Lower lobe of right lung (tissue), 2 donors: ENCODE results near the gene NEUROG1. TPM values are rescaled to one million over a fixed set of nuclear protein-coding genes. Genes with fewer than 3 reads are reported as not detected.

Source experiments
- ATAC-seq, 2 donors: fragments of 200-7000 bp; cut with Tn5 transposase; one replicate each; pipeline ENCODE4 v1.9.1; 2020 to 2022; ENCODE audit warnings: mild to moderate bottlenecking in 2 of 2, moderate library complexity in 2 of 2
- DNase-seq: peaks from one replicate; pipeline ENCODE4 v3.0.0-alpha.2; 2020
- H3K27ac ChIP-seq: fragments of 200-600 bp; one replicate; pipeline ENCODE4 v1.8.0; 2022
- H3K27me3 ChIP-seq: fragments of 200-600 bp; one replicate; pipeline ENCODE4 v1.8.0; 2022; ENCODE audit warnings: low read depth
- H3K36me3 ChIP-seq: fragments of 200-600 bp; one replicate; pipeline ENCODE4 v1.8.0; 2022; ENCODE audit warnings: mild to moderate bottlenecking
- H3K4me1 ChIP-seq: fragments of 200-600 bp; one replicate; pipeline ENCODE4 v1.8.0; 2022
- H3K4me3 ChIP-seq: fragments of 200-600 bp; one replicate; pipeline ENCODE4 v1.8.0; 2022; ENCODE audit warnings: mild to moderate bottlenecking
- H3K9me3 ChIP-seq: fragments of 200-600 bp; one replicate; pipeline ENCODE4 v1.8.0; 2022
- intact Hi-C: fragments of 100-400 bp; cut with DNase I; formaldehyde crosslinking; loops from one replicate; pipeline ENCODE4 v1.11.0; 2022
- total RNA-seq: library from RNA; stranded (reverse); fragmentation: NEBNext Ultra II Directional; extraction: Animal tissue kit (Norgen Biotek cat#: 25700); gene quantifications from one replicate; pipeline ENCODE4 v1.2.1, GENCODE V29; 2021
- TF ChIP-seq, protein P1 (sequence below): fragments of 200-600 bp; IDR thresholded peaks from one replicate; pipeline ENCODE4 v1.8.0; 2022; ENCODE audit warnings: antibody characterized with exemption, mild to moderate bottlenecking
- donor health status: DM: no; HTN: yes; CAD: no; lungs with severe emphysema.

NEUROG1 gene
- total RNA-seq, 1 donor from 2014 or later = not detected

DNA sequence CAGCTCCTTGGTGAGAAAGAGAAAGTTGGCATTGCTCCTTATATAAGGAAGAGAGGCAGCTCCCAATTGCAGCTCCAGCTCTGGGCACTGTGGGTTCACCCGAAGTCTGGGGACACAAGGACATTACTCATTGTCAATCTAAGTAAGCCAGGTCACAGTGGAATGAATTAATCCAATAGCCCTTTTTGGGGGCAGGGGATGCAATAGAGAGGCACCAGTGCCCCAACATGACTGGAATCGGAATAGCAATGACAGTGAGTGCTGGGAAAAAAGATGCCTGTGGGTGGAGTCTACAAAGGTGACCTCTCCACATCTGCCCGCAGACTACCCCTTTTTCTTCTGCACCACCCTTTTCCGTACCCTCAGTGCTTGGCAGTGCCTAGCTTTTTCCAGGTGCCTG is 11.1 kb upstream of the NEUROG1 start:
- peaks cover 16% of the 10 kb centered on the region for H3K4me1 ChIP-seq

GRCh38 chr5:135546101-135546500 is 10.3 kb upstream of the NEUROG1 start:
- DNase-seq (no peak), ATAC-seq (no peak)
- TF ChIP-seq, protein P1, sequence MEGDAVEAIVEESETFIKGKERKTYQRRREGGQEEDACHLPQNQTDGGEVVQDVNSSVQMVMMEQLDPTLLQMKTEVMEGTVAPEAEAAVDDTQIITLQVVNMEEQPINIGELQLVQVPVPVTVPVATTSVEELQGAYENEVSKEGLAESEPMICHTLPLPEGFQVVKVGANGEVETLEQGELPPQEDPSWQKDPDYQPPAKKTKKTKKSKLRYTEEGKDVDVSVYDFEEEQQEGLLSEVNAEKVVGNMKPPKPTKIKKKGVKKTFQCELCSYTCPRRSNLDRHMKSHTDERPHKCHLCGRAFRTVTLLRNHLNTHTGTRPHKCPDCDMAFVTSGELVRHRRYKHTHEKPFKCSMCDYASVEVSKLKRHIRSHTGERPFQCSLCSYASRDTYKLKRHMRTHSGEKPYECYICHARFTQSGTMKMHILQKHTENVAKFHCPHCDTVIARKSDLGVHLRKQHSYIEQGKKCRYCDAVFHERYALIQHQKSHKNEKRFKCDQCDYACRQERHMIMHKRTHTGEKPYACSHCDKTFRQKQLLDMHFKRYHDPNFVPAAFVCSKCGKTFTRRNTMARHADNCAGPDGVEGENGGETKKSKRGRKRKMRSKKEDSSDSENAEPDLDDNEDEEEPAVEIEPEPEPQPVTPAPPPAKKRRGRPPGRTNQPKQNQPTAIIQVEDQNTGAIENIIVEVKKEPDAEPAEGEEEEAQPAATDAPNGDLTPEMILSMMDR = no peak
- Histone ChIP-seq H3K4me3 (no peak overlapping the region), H3K9me3 (no peaks in the 10 kb centered on the region), H3K4me1 (peaks cover 16% of the 10 kb centered on the region), H3K36me3 (no peaks in the 10 kb centered on the region), H3K27ac (no peak overlapping the region), H3K27me3 (peaks cover 82% of the 10 kb centered on the region)
- intact Hi-C loops = no loop called here

More for the DNA sequence above, 11.1 kb upstream of the NEUROG1 start:
- TF ChIP-seq, protein P1 = no peak
- no peak for DNase-seq
- Histone ChIP-seq H3K27ac (no peak overlapping the region), H3K4me3 (no peak overlapping the region), H3K27me3 (peaks cover 81% of the 10 kb centered on the region), H3K36me3 (no peaks in the 10 kb centered on the region), H3K9me3 (no peaks in the 10 kb centered on the region)
- intact Hi-C loops = no loop called here
- ATAC-seq = no peak

GRCh38 chr5:135545099-135545498 is 9.3 kb upstream of the NEUROG1 start:
- Histone ChIP-seq H3K4me1 (peaks cover 16% of the 10 kb centered on the region), H3K27me3 (peaks cover 85% of the 10 kb centered on the region), H3K4me3 (peak overlapping the region; percentile 58), H3K9me3 (no peaks in the 10 kb centered on the region), H3K27ac (no peak overlapping the region), H3K36me3 (no peaks in the 10 kb centered on the region)
- intact Hi-C loops = no loop called here
- ATAC-seq (no peak), DNase-seq (no peak)
- TF ChIP-seq, protein P1 = no peak

DNA sequence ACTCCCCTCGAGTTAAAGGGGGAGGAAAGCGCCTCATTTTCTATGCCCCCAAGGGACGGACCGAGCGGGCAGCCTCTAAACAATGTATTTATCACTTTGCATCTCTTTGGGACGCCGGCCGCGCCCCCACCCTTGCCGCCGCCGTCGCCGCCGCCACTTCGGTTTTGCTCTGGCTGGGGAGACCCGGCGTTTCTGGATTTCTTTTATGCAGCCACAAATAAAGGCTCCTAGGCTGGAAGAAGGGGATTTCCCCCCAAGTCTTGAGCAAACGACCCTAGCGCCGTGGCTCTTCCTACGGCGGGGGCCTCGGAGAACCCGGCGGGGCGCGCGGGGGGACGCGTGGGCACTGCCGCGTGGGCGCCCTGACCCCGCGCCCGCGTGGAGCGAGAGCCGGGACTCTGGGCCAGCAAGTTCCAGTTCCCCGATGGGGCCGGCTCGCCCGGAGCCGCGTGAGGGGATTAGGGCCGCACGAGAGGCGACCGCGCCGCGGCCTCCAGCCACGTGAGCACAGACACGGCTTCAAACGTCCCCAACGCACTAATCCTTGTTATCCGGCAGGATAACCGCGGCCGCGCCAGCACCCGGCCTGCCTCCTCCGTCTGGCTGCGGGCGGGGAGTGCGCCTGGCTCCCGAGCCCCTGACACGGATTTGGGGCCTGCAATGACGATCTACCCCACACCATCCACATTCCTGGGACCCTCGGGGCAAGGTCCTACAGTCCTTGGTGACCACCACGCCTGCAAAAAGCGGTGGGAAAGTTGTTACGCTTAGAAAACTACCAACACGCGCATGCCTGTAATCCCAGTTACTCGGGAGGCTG is 7.9 kb upstream of the NEUROG1 start:
- DNase-seq (no peak), ATAC-seq (peak; percentile 19 to 43)
- TF ChIP-seq, protein P1 = no peak
- H3K4me1 ChIP-seq = peaks cover 16% of the 10 kb centered on the region
- H3K27ac ChIP-seq = no peak overlapping the region
- no peaks in the 10 kb centered on the region for H3K9me3 ChIP-seq
- no peaks in the 10 kb centered on the region for H3K36me3 ChIP-seq
- H3K27me3 ChIP-seq = peaks cover 90% of the 10 kb centered on the region
- intact Hi-C loops = no loop called here
- peak overlapping the region; percentile 58 for H3K4me3 ChIP-seq

DNA sequence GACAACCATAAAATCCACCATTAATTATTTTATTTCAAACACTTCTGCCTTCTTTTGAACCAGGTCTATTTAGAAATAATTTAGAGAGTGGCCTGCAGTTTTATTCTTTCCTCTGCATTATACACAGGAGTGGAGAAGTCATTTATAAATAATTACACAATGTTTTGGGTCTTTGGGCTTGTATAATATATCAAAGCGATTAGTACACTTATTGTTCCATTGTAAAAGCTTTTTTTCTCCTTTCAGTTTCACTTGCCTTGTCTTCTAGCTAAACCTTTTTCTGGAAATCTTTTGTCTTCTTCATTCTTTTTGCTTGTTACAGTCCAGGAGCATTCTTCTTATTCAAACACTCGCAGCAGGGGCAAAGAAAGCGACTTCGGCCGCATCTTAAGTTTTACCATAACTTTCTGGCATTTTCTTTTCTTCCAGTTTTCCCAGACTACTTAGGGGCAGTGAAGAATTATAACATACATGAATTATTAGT is 7.3 kb upstream of the NEUROG1 start:
- intact Hi-C loops = no loop called here
- Histone ChIP-seq H3K9me3 (no peaks in the 10 kb centered on the region), H3K27me3 (peaks cover 90% of the 10 kb centered on the region), H3K27ac (no peak overlapping the region), H3K36me3 (no peaks in the 10 kb centered on the region), H3K4me1 (peaks cover 16% of the 10 kb centered on the region), H3K4me3 (peak overlapping the region; percentile 58)
- no peak for DNase-seq
- ATAC-seq = no peak
- TF ChIP-seq, protein P1 = no peak
